GM21717 (cell line): ENCODE measurements around the gene LEMD1.

ENCODE experiments used
- ATAC-seq: cut with Tn5 transposase; IDR thresholded peaks from one replicate; pipeline ENCODE4 v1.9.1; 2021; ENCODE audit warnings: mild to moderate bottlenecking, moderate library complexity; ENCODE audit not compliant: unreplicated experiment

LEMD1 gene

GRCh38 chr1:205357567-205357966 lies 64.3 kb downstream of the LEMD1 start:
- no peak for ATAC-seq

DNA sequence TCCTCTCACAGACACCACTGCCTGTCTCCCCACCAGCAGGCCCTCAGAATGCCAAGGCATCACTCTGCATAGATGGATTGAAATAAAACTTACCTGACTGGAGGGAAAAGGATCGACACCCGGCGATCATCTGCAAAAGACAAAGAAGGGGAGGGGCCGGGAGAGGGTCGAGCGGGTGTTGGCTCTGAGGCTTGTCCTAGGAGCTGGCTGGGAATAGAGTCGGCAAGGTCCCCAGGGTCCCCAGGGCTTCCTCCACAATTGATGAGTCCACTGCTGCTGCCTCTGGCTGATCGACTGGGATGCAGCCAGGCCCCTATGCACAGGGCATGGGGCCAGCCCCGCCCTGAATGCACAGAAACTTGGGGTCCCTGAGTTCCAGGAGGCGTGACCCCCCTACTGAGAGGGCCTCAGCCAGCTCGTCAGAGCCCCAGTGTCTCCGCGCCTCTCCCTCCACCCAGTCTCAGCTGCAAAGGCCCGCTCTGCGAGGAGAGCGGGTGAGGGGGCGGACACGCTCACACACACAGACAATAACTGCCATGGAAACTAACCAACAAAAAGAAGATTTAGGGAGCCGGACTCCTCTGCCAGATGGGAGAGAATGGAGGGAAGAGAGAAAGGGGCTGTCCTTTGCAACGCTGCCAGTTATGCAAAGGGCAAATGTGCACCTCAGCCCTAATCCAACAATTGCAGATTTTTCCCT lies 65.3 kb downstream of the LEMD1 start, which contains the start of gene KLHDC8A:
KLHDC8A (minus strand) TSS at position 483 of the 700 bp plus-strand sequence. CDS start 13,318 bp downstream, outside the sequence.
- no peak for ATAC-seq

GRCh38 chr1:205355075-205355453 lies 66.8 kb downstream of the LEMD1 start:
- ATAC-seq, result no peak

DNA sequence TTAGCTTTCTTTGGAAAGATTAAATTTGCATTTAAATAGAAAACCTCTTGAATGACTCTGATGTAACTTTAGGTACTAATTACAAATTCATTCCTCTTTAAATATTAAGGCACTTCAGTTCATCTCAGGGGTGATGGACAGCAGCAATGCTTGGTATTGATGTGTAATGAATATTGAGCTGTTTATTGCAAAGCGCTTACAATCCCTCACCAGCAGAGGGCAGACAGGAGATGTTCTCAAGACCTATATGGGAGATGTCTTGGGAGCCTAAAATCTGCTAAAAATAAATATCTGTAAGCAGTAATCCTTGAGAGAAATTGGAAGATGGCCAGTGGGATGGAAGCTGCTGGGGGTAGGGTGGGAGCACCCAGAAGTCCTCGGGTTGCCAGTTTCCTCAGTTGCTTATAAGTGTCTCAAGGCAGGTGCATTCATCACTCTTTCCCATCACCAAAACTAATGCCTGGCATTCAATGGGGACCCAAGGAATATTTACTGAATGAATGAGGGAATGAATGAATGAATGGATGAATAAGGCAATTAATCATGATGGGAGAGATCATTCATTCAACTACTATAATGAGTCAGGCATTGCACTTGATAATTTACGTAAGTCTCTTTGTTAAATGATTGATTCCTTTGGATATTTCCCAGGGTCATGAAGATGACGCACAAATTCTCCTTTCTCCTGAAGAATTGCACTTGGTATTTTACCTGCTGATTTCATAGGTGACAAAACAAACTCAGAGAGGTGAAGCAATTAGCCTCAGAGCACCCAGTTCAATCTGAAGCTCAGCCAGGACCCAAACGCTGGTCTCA lies 67.4 kb downstream of the LEMD1 start:
- no peak for ATAC-seq

- no peak for ATAC-seq
Observed at GRCh38 chr1:205353612-205354011, 68.2 kb downstream of the LEMD1 start.

DNA sequence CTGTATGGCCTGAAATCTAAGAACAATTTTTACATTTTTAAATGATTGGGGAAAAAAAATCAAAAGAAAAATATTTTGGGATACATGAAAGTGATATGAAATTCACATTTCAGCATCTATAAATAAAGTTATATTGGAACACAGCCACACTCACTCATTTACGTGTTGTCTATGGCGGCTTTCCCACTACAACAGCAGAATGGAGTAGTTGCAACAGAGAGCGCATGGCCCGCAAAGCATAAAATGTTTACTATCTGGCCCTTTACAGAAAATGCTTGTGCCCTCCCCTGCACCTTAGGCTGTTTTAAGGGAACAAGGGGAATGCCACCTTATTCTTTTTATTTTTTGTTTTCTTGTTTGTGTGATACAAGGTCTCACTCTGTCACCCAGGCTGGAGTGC lies 68.7 kb downstream of the LEMD1 start:
- ATAC-seq, result no peak

DNA sequence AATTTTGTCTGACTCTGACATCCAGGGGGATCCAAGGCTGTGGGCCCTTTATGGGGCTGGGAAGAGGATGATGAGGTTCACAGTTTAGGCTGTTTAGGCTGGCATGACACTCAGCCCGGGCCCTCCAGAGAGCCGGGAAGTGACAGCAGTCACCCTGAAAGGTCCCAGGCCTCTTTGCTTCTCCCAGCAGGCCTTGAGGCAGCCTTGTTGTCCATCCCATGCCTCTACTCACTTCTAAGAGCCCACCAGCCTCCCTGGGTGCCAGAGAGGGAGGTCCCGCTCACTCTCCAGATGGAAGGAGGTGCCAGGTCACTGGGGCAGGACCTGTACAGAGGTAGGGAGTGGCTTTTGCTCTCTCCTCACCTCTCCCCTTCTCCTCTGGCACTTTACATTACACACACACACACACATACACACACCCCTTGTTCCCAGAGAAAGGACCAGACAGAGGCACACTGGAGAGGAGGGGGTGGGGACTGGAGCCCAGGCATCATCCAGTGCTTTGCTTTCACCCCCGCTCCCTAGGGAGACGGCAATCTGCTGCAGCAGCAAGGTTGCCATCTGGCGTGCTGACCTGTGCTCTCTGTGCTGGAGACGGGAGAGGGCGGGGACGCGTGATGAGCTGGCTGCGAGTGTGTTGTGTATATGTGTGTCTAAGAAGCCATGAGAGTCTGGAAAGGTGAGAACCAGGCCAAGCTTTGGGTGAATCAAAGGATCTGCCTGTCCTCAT lies 69.7 kb downstream of the LEMD1 start:
- no peak for ATAC-seq

DNA sequence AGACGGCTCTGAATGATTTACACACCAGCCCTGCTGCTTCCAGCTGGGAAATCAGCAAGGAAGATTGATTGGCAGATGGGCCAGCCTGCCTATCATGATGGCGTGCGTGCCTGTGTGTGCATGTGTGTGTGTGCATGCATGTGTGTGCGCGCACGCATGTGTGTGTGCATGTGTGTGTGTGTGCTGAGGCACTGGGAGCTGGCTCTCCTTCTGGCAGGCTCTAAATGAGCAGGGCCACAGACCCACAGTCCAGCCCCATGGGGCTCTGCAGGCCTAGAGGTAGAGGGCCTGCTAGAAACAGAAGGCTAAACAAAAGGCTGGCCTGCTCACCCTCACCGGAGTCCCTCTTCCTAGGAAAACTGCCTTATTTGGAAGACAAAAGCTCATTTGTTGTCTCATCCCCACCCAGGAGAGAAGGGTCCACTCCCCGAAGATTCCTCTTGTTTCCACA lies 71.1 kb downstream of the LEMD1 start:
- no peak for ATAC-seq

GRCh38 chr1:205350124-205350523 lies 71.7 kb downstream of the LEMD1 start:
- no peak for ATAC-seq

- ATAC-seq, result no peak
Observed at GRCh38 chr1:205348554-205349487, 73.0 kb downstream of the LEMD1 start.

- ATAC-seq, result no peak
Observed at GRCh38 chr1:205346956-205347574, 74.8 kb downstream of the LEMD1 start.

- ATAC-seq, result no peak
Observed at GRCh38 chr1:205345761-205346160, 76.1 kb downstream of the LEMD1 start.

DNA sequence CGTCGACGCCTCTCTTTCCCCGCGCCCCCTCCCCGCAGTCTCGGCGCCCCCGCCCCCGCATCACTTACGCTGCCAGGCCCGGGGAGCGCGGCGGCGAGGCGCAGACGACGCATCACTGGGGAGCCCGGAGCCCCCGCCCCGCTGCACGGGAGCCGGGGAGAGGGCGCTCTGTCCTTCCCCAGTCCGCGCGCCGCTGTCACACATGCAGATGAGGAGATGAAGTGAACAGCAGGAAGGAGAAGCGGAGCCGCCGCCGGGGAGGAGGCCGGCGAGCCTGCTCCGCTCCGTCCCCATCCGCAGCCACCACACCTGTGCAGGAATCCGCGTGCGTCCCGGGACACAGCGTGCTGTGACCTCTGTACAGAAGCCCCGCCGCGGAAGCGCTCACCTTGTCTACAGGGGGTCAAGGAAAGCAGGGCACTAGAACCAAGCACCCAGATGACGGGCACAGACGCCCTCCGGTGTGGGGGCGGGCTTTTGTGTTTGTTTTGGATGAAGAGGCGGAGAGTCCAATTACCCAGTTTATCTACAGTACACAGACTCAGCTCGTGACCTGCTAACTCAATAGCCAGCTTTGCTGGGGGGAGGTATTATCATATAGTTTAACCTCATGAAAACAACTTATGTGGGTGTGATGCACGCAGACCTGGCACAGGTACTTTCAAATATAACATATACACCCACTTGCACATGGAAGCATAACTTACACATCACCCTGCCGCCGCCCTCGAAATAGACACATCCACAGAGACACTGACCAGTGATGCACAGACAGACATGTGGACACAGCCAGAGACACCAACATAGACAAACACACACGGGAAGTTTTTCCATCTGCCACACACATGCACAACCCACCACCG lies 77.6 kb downstream of the LEMD1 start:
- no peak for ATAC-seq

DNA sequence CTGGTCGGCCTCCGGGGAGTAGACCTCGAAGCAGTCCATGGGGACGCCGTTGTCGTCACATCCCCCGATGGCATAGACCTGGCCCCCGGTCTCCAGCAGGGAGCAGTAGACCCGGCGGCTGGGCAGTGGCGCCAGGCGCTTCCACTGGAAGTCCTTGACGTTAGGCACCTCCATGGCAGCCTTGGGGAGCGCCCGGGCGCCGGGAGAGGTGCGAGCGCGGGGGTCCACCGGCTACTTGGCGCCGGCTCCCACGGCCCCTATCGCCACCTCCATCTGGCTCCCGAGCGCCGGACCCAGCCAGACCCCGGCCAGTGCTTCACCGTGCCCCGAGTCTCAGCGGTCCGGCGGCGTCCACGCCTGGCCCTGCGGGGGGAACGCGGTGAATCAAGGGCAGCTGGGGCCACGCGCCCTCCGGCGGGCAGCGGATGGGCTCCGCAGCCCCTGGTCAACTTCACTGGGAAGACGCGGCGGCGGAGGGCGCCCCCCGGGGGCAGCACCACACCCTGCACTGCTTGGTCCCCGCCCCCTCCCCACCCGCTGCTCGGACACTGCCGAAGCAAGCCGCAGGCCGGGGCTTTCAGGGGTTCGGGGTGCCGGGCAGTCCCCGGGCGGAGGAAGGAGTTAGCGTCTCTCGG lies 78.3 kb downstream of the LEMD1 start:
- ATAC-seq, result no peak

DNA sequence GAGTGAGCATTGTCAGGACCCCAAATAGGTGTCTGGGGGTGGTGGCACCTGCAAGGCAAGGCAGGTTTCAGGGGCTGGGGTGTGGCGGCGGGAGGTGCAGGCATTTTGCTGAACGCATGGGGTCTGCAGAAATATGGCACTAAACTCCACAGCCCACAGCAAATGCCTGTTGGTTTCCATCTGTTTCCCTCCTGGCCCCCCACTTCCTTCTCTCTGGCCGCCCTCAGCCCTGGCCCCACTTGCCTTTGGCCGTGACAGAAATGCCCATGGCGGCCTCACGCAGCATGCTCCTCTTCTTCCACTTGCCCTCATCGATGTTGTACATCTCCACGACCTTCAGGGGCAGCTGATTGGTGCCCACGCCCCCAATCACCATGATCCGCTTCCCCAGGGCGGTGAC lies 78.9 kb downstream of the LEMD1 start:
- no peak for ATAC-seq

GRCh38 chr1:205340676-205341075 lies 81.2 kb downstream of the LEMD1 start:
- no peak for ATAC-seq

DNA sequence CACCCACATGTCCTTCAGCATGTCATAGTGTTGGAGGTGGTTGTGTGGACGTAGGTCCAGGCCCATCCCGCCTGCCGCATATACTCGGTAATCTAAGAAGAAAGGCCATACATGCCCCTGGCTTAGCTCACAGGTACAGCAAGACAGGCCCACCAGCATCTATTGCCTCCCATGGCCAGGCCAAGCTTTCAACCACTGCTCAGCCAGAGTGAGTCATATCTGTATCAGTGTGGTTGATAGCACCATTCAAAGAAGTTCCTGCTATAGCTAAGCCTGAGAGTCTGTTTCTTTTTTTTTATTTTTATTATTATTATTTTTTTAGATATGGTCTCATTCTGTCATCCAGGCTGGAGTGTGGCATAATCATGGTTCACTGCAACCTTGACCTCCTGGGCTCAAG lies 82.1 kb downstream of the LEMD1 start:
- no peak for ATAC-seq

DNA sequence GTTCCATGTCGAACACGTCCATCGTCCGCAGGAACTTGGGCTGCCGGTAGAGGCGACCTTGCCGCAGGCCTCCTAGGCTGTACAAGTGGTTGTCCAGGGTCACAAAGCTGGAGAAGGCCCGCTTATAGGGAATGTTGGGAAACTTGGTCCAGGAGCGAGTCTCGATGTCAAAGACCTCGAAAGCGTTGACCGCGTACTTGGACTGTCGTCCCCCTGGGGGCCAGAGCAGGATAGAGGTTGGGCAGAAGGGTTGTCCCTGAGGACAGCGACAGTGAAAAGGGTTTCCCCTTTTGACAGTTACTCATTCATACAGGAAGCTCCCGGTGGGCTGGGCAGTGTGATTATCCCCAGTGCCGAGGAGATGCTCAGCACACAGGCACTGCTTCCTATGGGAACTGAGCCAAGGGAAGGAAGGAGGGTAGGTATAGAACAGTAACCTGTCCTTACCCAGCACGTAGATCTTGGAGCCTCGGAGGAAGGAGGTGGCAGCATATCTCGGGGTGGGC lies 82.6 kb downstream of the LEMD1 start:
- ATAC-seq, result no peak
